K562 (cell line): ENCODE results near the gene ALDH8A1. TPM values are rescaled to one million over a fixed set of nuclear protein-coding genes. Genes with fewer than 3 reads are reported as not detected.

Source experiments
- ATAC-seq: fragments of 200-7000 bp; cut with Tn5 transposase; 3 replicates; pipeline ENCODE4 v1.9.1; 2020; ENCODE audit warnings: moderate library complexity
- BruUV-seq: library from RNA; stranded (reverse); fragments of 400-500 nt; replicated peaks from 2 replicates; lab custom pipeline; 2021; lab: Mats Ljungman, UMichigan
- CTCF ChIA-PET: fragments of 300-600 bp; formaldehyde crosslinking; extraction: SDS; loops from one replicate; lab custom pipeline; 2021; ENCODE audit warnings: low intra/inter-chr PET ratio; lab: Yijun Ruan, JAX
- POLR2A ChIA-PET: fragments of 300-600, 350-650 bp; sonication (Branson Sonifier 250); formaldehyde crosslinking; extraction: SDS; loops from one replicate; lab custom pipeline; 2021; ENCODE audit warnings: antibody characterized with exemption, inconsistent platforms; lab: Yijun Ruan, JAX
- DNase-seq, 4 experiments: peaks; one replicate each; pipeline versions ENCODE4 v3.0.0 to v3.0.0-alpha.2; 2011 to 2018; ENCODE audit warnings: low spot score in 3 of 4, mixed read lengths in 3 of 4; ENCODE audit errors: extremely low read depth in 1 of 4
- FAIRE-seq: peaks from 2 replicates; lab custom pipeline; 2011; peaks lifted over from hg19 to GRCh38; lab: Jason Lieb, UNC
- H2AFZ ChIP-seq: 2 replicates; pipeline ENCODE4 v1.6.0; 2011; ENCODE audit warnings: low read depth, low read length, control low read depth, inconsistent platforms
- H3K27ac ChIP-seq: fragments of 200-600 bp; 3 replicates; pipeline ENCODE4 v1.8.0; 2011; ENCODE audit warnings: low read depth, mild to moderate bottlenecking, control low read depth, inconsistent platforms, low read length, moderate library complexity, mixed read lengths; ENCODE audit errors: extremely low read depth
- H3K27me3 ChIP-seq, 2 experiments: fragments of 300-600 bp in 1 of 2; 2 replicates in 1 of 2; 3 replicates in 1 of 2; pipeline versions ENCODE4 v1.6.0 to v1.8.0; 2011; ENCODE audit warnings: inconsistent platforms in 2 of 2, low read length in 2 of 2, mild to moderate bottlenecking in 1 of 2, mixed read lengths in 1 of 2, moderate library complexity in 1 of 2; ENCODE audit not compliant: control insufficient read depth in 2 of 2, insufficient read depth in 2 of 2
- H3K36me3 ChIP-seq: fragments of 300-600 bp; 3 replicates; pipeline ENCODE4 v1.8.0; 2011; ENCODE audit warnings: mild to moderate bottlenecking, low read length, inconsistent platforms; ENCODE audit not compliant: control insufficient read depth, insufficient read depth
- H3K4me1 ChIP-seq, 2 experiments: fragments of 200-600 bp in 1 of 2; replicated peaks in 1 of 2; 2 replicates in 1 of 2; 3 replicates in 1 of 2; pipeline versions ENCODE4 v1.5.1 to v1.8.0; 2011; ENCODE audit warnings: inconsistent platforms in 2 of 2, low read length in 2 of 2, mild to moderate bottlenecking in 1 of 2, mixed read lengths in 1 of 2, moderate library complexity in 1 of 2; ENCODE audit not compliant: control insufficient read depth in 2 of 2, insufficient read depth in 2 of 2
- H3K4me2 ChIP-seq: 2 replicates; pipeline ENCODE4 v1.6.1; 2011; ENCODE audit warnings: low read length, control low read depth, inconsistent platforms, mixed read lengths; ENCODE audit not compliant: insufficient read depth
- H3K4me3 ChIP-seq: fragments of 200-600 bp; sonication (generic), shearing (Covaris generic); 2 replicates; pipeline ENCODE4 v1.5.1; 2016; ENCODE audit warnings: control low read depth, inconsistent platforms
- H3K79me2 ChIP-seq: fragments of 200-600 bp; 3 replicates; pipeline ENCODE4 v1.8.0; 2011; ENCODE audit warnings: low read length, inconsistent platforms; ENCODE audit not compliant: control insufficient read depth, insufficient read depth
- H3K9ac ChIP-seq, 2 experiments: 2 replicates each; pipeline versions ENCODE4 v1.6.0 to v1.6.1; 2011; ENCODE audit warnings: low read depth in 2 of 2, low read length in 2 of 2, control low read depth in 1 of 2, inconsistent platforms in 1 of 2, mild to moderate bottlenecking in 1 of 2, mixed read lengths in 1 of 2; ENCODE audit not compliant: insufficient read depth in 1 of 2
- H3K9me1 ChIP-seq: one replicate; pipeline ENCODE4 v1.6.0; 2011; ENCODE audit warnings: inconsistent platforms, mild to moderate bottlenecking, low read length, moderate library complexity; ENCODE audit not compliant: control insufficient read depth, insufficient read depth
- H3K9me3 ChIP-seq: replicated peaks from 2 replicates; pipeline ENCODE4 v1.5.1; 2011; ENCODE audit warnings: low read depth, low read length, inconsistent platforms; ENCODE audit not compliant: control insufficient read depth, insufficient read depth
- H4K20me1 ChIP-seq: replicated peaks from 2 replicates; pipeline ENCODE4 v1.6.1; 2011; ENCODE audit warnings: low read length, inconsistent platforms, mixed read lengths; ENCODE audit not compliant: control insufficient read depth, insufficient read depth
- ATF3 ChIP-seq, 2 experiments: fragments of 450-650 bp in 1 of 2; sonication (generic) in 1 of 2; formaldehyde crosslinking in 1 of 2; IDR thresholded peaks in 1 of 2; conservative IDR thresholded peaks in 1 of 2; 2 replicates each; pipeline versions ENCODE4 v1.6.1 to v1.8.1; 2016 to 2023; ENCODE audit warnings: mild to moderate bottlenecking in 2 of 2, moderate library complexity in 2 of 2, inconsistent platforms in 1 of 2, missing genetic modification reagents in 1 of 2
- C11orf30 ChIP-seq: fragments of 450-650 bp; IDR thresholded peaks from 2 replicates; pipeline ENCODE4 v1.6.1; 2016; ENCODE audit warnings: low read depth, mild to moderate bottlenecking
- CHD4 ChIP-seq: fragments of 200-600 bp; sonication (generic); IDR thresholded peaks from 3 replicates; pipeline ENCODE4 v1.6.1; 2012; ENCODE audit warnings: low read depth, mild to moderate bottlenecking, mixed read lengths, low read length, inconsistent platforms; ENCODE audit not compliant: insufficient read depth, insufficient replicate concordance, poor library complexity, severe bottlenecking
- ELF1 ChIP-seq: fragments of 200-800 bp; sonication (Bioruptor generic); IDR thresholded peaks from 2 replicates; pipeline ENCODE4 v1.6.1; 2016; ENCODE audit warnings: missing genetic modification characterization, missing compliant biosample characterization
- FOXP4 ChIP-seq: sonication (generic); formaldehyde crosslinking; IDR thresholded peaks from 2 replicates; pipeline ENCODE4 v1.8.0; 2022; ENCODE audit warnings: mild to moderate bottlenecking, missing genetic modification reagents, borderline replicate concordance
- GTF2F1 ChIP-seq: IDR thresholded peaks from 2 replicates; pipeline ENCODE4 v1.6.1; 2011; ENCODE audit warnings: low read depth, low read length, improper control_type of control experiment
- HBP1 ChIP-seq: fragments of 450-650 bp; formaldehyde crosslinking; IDR thresholded peaks from 2 replicates; pipeline ENCODE4 v1.4.0; 2022; ENCODE audit warnings: missing genetic modification characterization
- NBN ChIP-seq: fragments of 450-650 bp; IDR thresholded peaks from 2 replicates; pipeline ENCODE4 v1.6.1; 2016; ENCODE audit warnings: low read depth, mild to moderate bottlenecking
- PTBP1 ChIP-seq: fragments of 200-400 bp; formaldehyde crosslinking; IDR thresholded peaks from 2 replicates; pipeline ENCODE4 v1.6.1; 2017; ENCODE audit warnings: low read depth, low read length
- SRSF9 ChIP-seq: fragments of 200-400 bp; formaldehyde crosslinking; IDR thresholded peaks from 2 replicates; pipeline ENCODE4 v1.6.1; 2017; ENCODE audit warnings: low read depth, low read length, borderline replicate concordance
- STAG1 ChIP-seq: sonication (generic); formaldehyde crosslinking; IDR thresholded peaks from 2 replicates; pipeline ENCODE4 v1.5.0; 2020; ENCODE audit warnings: missing genetic modification reagents, borderline replicate concordance
- TRIM28 ChIP-seq: fragments of 450-650 bp; IDR thresholded peaks from 2 replicates; pipeline ENCODE4 v1.6.1; 2017
- ZNF277 ChIP-seq: fragments of 250-450 bp; sonication (Bioruptor Pico); IDR thresholded peaks from 2 replicates; pipeline ENCODE4 v1.8.0; 2022; ENCODE audit warnings: inconsistent platforms, mild to moderate bottlenecking, moderate library complexity, borderline replicate concordance
- ZNF57 ChIP-seq: fragments of 450-650 bp; formaldehyde crosslinking; IDR thresholded peaks from 2 replicates; pipeline ENCODE4 v1.4.0; 2020; ENCODE audit warnings: mild to moderate bottlenecking, moderate library complexity
- WGBS: fragments of 100-300 bp; shearing (Covaris generic); methylation state at CpG from one replicate; pipeline ENCODE4 v1.1.6; 2016; ENCODE audit warnings: low coverage, mixed read lengths; ENCODE audit not compliant: insufficient coverage; ENCODE audit errors: missing lambda C conversion rate; 5-methylcytosine and 5-hydroxymethylcytosine counted together
- in situ Hi-C: fragments of 300-500 bp; cut with MboI; formaldehyde crosslinking; loops from 4 replicates; pipeline ENCODE4 v1.15.0; 2018; ENCODE audit warnings: inconsistent platforms, mixed read lengths
- intact Hi-C: fragments of 100-400 bp; cut with micrococcal nuclease; formaldehyde crosslinking; loops from 2 replicates; pipeline ENCODE4 v1.14.2; 2022
- polyA plus RNA-seq, 8 experiments: library from polyadenylated mRNA; depleted of rRNA in 4 of 8; stranded (reverse) in 5 of 8; unstranded in 3 of 8; fragments of >200 nt; fragmentation: Nextera tagmentation in 2 of 8; fragmentation: Illumina TruSeq in 1 of 8; extraction: Ambion mirVana in 2 of 8; extraction: Trizol in 1 of 8; gene quantifications; 2 replicates each; pipeline versions ENCODE4 v1.2.1 to v1.2.3, GENCODE V29; 2011 to 2014; ENCODE audit warnings: inconsistent platforms in 1 of 8, missing spikeins in 1 of 8
- total RNA-seq, 7 experiments: library from RNA; depleted of rRNA in 6 of 7; stranded (reverse); fragments of >200 nt in 6 of 7; fragmentation: Illumina TruSeq in 2 of 7; extraction: Trizol in 2 of 7; gene quantifications; 2 replicates each; pipeline versions ENCODE4 v1.2.1 to v1.2.3, GENCODE V29; 2011 to 2021; ENCODE audit warnings: low replicate concordance in 1 of 7

Gene ALDH8A1
- total and polyA plus RNA-seq, 9 of the 15 experiments (the other 6 are each of a cell fraction or from before 2014, with no cell fraction given), result 0.03 to 0.18 (median 0.04) TPM; not detected in 2

GRCh38 chr6:134954272-134955000, 4.5 kb upstream of the ALDH8A1 start:
- Histone ChIP-seq H3K4me1 (no peaks in the 10 kb centered on the region; a peak in 1 of 5 replicates), H3K9me3 (no peaks in the 10 kb centered on the region), H2AFZ (no peak overlapping the region), H3K4me3 (no peak overlapping the region), H3K9ac (no peak overlapping the region), H4K20me1 (no peaks in the 10 kb centered on the region), H3K27me3 (no peaks in the 10 kb centered on the region), H3K4me2 (no peak overlapping the region), H3K36me3 (peaks cover 2% of the 10 kb centered on the region; the same call in 1 of the 3 replicates), H3K27ac (no peak overlapping the region), H3K79me2 (no peaks in the 10 kb centered on the region), H3K9me1 (no peaks in the 10 kb centered on the region)
- CTCF ChIA-PET, result no interaction called here
- WGBS, result 56% methylated on average over 4 of the region's 4 CpGs
- peak; percentile 42 for ATAC-seq
- intact Hi-C loops (no loop called here), in situ Hi-C loops (no loop called here)
- peak; percentile 19 for FAIRE-seq
- no TSS peak for BruUV-seq
- DNase-seq, result peak in 1 of 4 experiments; percentile 8
- POLR2A ChIA-PET, result no interaction called here
- TF ChIP-seq ATF3 (IDR thresholded peaks at IDR 0.05) (0 out of 2 replicates have a peak, but pooled peaks have one; percentile 16), ATF3 (CRISPR knock-in tag; conservative IDR thresholded peaks at IDR 0.05) (no peak), PTBP1 (no peak), FOXP4 (CRISPR knock-in tag) (no peak), NBN (no peak), STAG1 (CRISPR knock-in tag) (no peak), HBP1 (CRISPR knock-in tag) (no peak), TRIM28 (no peak), C11orf30 (peak; percentile 55; the same call in 1 of the 2 replicates), ZNF277 (no peak), SRSF9 (no peak), ELF1 (no peak), CHD4 (no peak), GTF2F1 (no peak), ZNF57 (CRISPR knock-in tag) (no peak)
